SK-N-SH (cell line): ENCODE measurements around the gene PPP4R3C. TPM values are rescaled to one million over a fixed set of nuclear protein-coding genes. Genes with fewer than 3 reads are reported as not detected.

Experiments
- CTCF ChIA-PET: fragments of 300-600, 350-600 bp; formaldehyde crosslinking; extraction: SDS; loops from one replicate; lab custom pipeline; 2021; lab: Yijun Ruan, JAX
- POLR2A ChIA-PET: fragments of 350-600 bp; sonication (Branson Sonifier 250); formaldehyde crosslinking; extraction: SDS; loops from one replicate; lab custom pipeline; 2020; ENCODE audit warnings: antibody characterized with exemption, inconsistent platforms; lab: Yijun Ruan, JAX
- DNase-seq: peaks from one replicate; pipeline ENCODE4 v3.0.0; 2012
- H2AFZ ChIP-seq: fragments of 200-600 bp; sonication (generic); 2 replicates; pipeline ENCODE4 v1.8.1; 2016; ENCODE audit warnings: antibody characterized with exemption, mild to moderate bottlenecking, low read depth
- H3F3A ChIP-seq: fragments of 200-600 bp; sonication (generic); replicated peaks from 2 replicates; pipeline ENCODE3; 2016; ENCODE audit warnings: antibody characterized with exemption, mild to moderate bottlenecking; ENCODE audit not compliant: insufficient read depth
- H3K27ac ChIP-seq, 2 experiments: fragments of 200-500 bp in 1 of 2; fragments of 200-600 bp in 1 of 2; sonication (Bioruptor generic) in 1 of 2; sonication (generic), shearing (Covaris generic) in 1 of 2; 2 replicates each; pipeline versions ENCODE4 v1.5.1 to v1.6.1; 2014 to 2016; ENCODE audit warnings: low read depth in 2 of 2, inconsistent platforms in 1 of 2, low read length in 1 of 2, mild to moderate bottlenecking in 1 of 2, mixed read lengths in 1 of 2
- H3K27me3 ChIP-seq: fragments of 200-600 bp; sonication (generic), shearing (Covaris generic); 2 replicates; pipeline ENCODE4 v1.6.1; 2016; ENCODE audit warnings: mixed run types; ENCODE audit not compliant: insufficient read depth
- H3K36me3 ChIP-seq, 2 experiments: fragments of 200-500 bp in 1 of 2; fragments of 200-600 bp in 1 of 2; sonication (Bioruptor generic) in 1 of 2; sonication (generic) in 1 of 2; replicated peaks in 1 of 2; 2 replicates each; pipeline versions ENCODE3 to v1.5.1; 2014 to 2016; ENCODE audit warnings: low read length in 1 of 2, mild to moderate bottlenecking in 1 of 2; ENCODE audit not compliant: insufficient read depth in 2 of 2, control insufficient read depth in 1 of 2
- H3K4me1 ChIP-seq, 2 experiments: fragments of 200-500 bp in 1 of 2; fragments of 200-600 bp in 1 of 2; sonication (Bioruptor generic) in 1 of 2; sonication (generic), shearing (Covaris generic) in 1 of 2; 2 replicates each; pipeline versions ENCODE4 v1.5.1 to v1.6.1; 2014 to 2016; ENCODE audit warnings: low read depth in 1 of 2, low read length in 1 of 2, mixed run types in 1 of 2; ENCODE audit not compliant: insufficient read depth in 2 of 2, control insufficient read depth in 1 of 2
- H3K4me2 ChIP-seq: fragments of 200-600 bp; sonication (generic), shearing (Covaris generic); 2 replicates; pipeline ENCODE4 v1.6.1; 2017; ENCODE audit warnings: mixed run types
- H3K4me3 ChIP-seq, 2 experiments: fragments of 200-500 bp in 1 of 2; fragments of 200-600 bp in 1 of 2; sonication (Bioruptor generic) in 1 of 2; sonication (generic), shearing (Covaris generic) in 1 of 2; 2 replicates each; pipeline versions ENCODE4 v1.5.1 to v1.8.1; 2014 to 2016; ENCODE audit warnings: low read depth in 2 of 2, inconsistent platforms in 1 of 2, low read length in 1 of 2, mild to moderate bottlenecking in 1 of 2, mixed read lengths in 1 of 2, moderate library complexity in 1 of 2
- H3K79me2 ChIP-seq: fragments of 200-600 bp; sonication (generic); 2 replicates; pipeline ENCODE4 v1.8.1; 2017; ENCODE audit warnings: mild to moderate bottlenecking; ENCODE audit not compliant: insufficient read depth
- H3K9ac ChIP-seq: fragments of 200-600 bp; sonication (generic); 2 replicates; pipeline ENCODE4 v1.6.1; 2017; ENCODE audit warnings: mixed run types
- H3K9me2 ChIP-seq: fragments of 200-600 bp; sonication (generic); 2 replicates; pipeline ENCODE4 v1.6.1; 2017; ENCODE audit warnings: mixed run types
- H3K9me3 ChIP-seq: fragments of 200-600 bp; sonication (generic); 2 replicates; pipeline ENCODE4 v1.6.1; 2017; ENCODE audit warnings: mixed run types, mild to moderate bottlenecking, moderate library complexity
- H4K20me1 ChIP-seq: fragments of 200-600 bp; sonication (generic); 2 replicates; pipeline ENCODE4 v1.6.1; 2017; ENCODE audit warnings: mild to moderate bottlenecking, mixed run types; ENCODE audit not compliant: insufficient read depth
- CHD2 ChIP-seq: fragments of 150-350 bp; IDR thresholded peaks from 2 replicates; pipeline ENCODE4 v1.6.1; 2018; ENCODE audit warnings: low read length; ENCODE audit not compliant: partially characterized antibody
- CTCF ChIP-seq: fragments of 200-600 bp; sonication (generic); IDR thresholded peaks from 2 replicates; pipeline ENCODE4 v1.6.1; 2017; ENCODE audit warnings: antibody characterized with exemption, mild to moderate bottlenecking, moderate library complexity
- FOSL2 ChIP-seq: IDR thresholded peaks from 2 replicates; pipeline ENCODE4 v1.4.0; 2012; ENCODE audit warnings: low read depth, mild to moderate bottlenecking, moderate library complexity, borderline replicate concordance
- JUND ChIP-seq: IDR thresholded peaks from 2 replicates; pipeline ENCODE4 v1.4.0; 2012
- MXI1 ChIP-seq: IDR thresholded peaks from 2 replicates; pipeline ENCODE4 v1.6.1; 2012; ENCODE audit warnings: mild to moderate bottlenecking, low read depth, low read length, improper control_type of control experiment
- RAD21 ChIP-seq: IDR thresholded peaks from 2 replicates; pipeline ENCODE4 v1.6.1; 2012; ENCODE audit warnings: mild to moderate bottlenecking, low read length
- RFX5 ChIP-seq: IDR thresholded peaks from 2 replicates; pipeline ENCODE4 v1.6.1; 2012; ENCODE audit warnings: mild to moderate bottlenecking, improper control_type of control experiment, low read length
- RXRA ChIP-seq: IDR thresholded peaks from 2 replicates; pipeline ENCODE4 v1.4.0; 2012; ENCODE audit warnings: low read depth, mild to moderate bottlenecking, borderline replicate concordance
- SMC3 ChIP-seq: IDR thresholded peaks from 2 replicates; pipeline ENCODE4 v1.6.1; 2012; ENCODE audit warnings: low read depth, low read length, improper control_type of control experiment
- TCF12 ChIP-seq: IDR thresholded peaks from 2 replicates; pipeline ENCODE4 v1.4.0; 2012
- TEAD4 ChIP-seq: IDR thresholded peaks from 2 replicates; pipeline ENCODE4 v1.4.0; 2012; ENCODE audit warnings: mild to moderate bottlenecking, borderline replicate concordance; ENCODE audit not compliant: insufficient read depth
- WGBS: methylation state at CpG from one replicate; pipeline ENCODE4 v1.1.6; 2017; ENCODE audit warnings: low lambda C conversion rate; 5-methylcytosine and 5-hydroxymethylcytosine counted together
- polyA plus RNA-seq, 3 experiments: library from polyadenylated mRNA; depleted of rRNA; stranded (reverse); fragments of >200 nt; gene quantifications; 2 replicates each; pipeline ENCODE4 v1.2.3, GENCODE V29; 2012
- TF ChIP-seq, protein P1 (sequence below): IDR thresholded peaks from 2 replicates; pipeline ENCODE4 v1.6.1; 2012; ENCODE audit warnings: mild to moderate bottlenecking, low read depth, low read length, moderate library complexity
- TF ChIP-seq, protein P2 (sequence below): fragments of 150-350 bp; IDR thresholded peaks from 2 replicates; pipeline ENCODE4 v1.6.1; 2016; ENCODE audit warnings: mild to moderate bottlenecking, low read depth, low read length
- TF ChIP-seq, protein P3 (sequence below): fragments of 150-350 bp; IDR thresholded peaks from 2 replicates; pipeline ENCODE4 v1.6.1; 2017; ENCODE audit warnings: antibody characterized with exemption, low read length, low read depth, borderline replicate concordance

The PPP4R3C gene
- polyA plus RNA-seq, 1 of the 3 experiments (the other 2 are of a cell fraction) = 0.02 TPM

DNA sequence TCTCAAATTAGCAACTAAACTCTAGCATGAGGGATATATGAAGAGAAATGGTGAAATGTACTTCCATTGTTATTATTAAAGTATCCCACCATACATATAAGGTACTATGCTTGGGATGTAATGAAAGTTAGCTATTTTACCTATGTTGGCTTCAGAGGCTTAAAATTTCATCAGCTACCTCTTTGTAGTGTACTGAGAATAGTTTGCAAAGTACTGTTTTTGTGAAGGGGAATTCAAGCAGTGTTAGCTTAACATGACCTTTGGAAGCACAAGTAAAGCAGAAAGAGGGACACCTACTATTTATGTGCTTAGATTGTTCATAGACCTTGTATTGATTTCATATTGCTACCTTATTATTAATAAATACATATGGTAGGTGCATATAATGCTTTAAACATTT lies 11.8 kb downstream of the PPP4R3C start:
- Histone ChIP-seq H3K9me2 (no peaks in the 10 kb centered on the region), H3K79me2 (no peaks in the 10 kb centered on the region), H3F3A (no peaks in the 10 kb centered on the region), H3K4me2 (no peak overlapping the region), H3K36me3 (no peaks in the 10 kb centered on the region), H4K20me1 (no peaks in the 10 kb centered on the region), H3K9me3 (no peaks in the 10 kb centered on the region), H3K27me3 (no peaks in the 10 kb centered on the region; the same call in 1 of the 2 replicates), H2AFZ (no peak overlapping the region), H3K9ac (no peak overlapping the region), H3K27ac (no peak overlapping the region), H3K4me1 (no peaks in the 10 kb centered on the region), H3K4me3 (no peak overlapping the region)
- TF ChIP-seq MXI1 = no peak
- TF ChIP-seq TCF12 = no peak
- no peak for TF ChIP-seq SMC3
- TF ChIP-seq RXRA = no peak
- TF ChIP-seq, protein P1, sequence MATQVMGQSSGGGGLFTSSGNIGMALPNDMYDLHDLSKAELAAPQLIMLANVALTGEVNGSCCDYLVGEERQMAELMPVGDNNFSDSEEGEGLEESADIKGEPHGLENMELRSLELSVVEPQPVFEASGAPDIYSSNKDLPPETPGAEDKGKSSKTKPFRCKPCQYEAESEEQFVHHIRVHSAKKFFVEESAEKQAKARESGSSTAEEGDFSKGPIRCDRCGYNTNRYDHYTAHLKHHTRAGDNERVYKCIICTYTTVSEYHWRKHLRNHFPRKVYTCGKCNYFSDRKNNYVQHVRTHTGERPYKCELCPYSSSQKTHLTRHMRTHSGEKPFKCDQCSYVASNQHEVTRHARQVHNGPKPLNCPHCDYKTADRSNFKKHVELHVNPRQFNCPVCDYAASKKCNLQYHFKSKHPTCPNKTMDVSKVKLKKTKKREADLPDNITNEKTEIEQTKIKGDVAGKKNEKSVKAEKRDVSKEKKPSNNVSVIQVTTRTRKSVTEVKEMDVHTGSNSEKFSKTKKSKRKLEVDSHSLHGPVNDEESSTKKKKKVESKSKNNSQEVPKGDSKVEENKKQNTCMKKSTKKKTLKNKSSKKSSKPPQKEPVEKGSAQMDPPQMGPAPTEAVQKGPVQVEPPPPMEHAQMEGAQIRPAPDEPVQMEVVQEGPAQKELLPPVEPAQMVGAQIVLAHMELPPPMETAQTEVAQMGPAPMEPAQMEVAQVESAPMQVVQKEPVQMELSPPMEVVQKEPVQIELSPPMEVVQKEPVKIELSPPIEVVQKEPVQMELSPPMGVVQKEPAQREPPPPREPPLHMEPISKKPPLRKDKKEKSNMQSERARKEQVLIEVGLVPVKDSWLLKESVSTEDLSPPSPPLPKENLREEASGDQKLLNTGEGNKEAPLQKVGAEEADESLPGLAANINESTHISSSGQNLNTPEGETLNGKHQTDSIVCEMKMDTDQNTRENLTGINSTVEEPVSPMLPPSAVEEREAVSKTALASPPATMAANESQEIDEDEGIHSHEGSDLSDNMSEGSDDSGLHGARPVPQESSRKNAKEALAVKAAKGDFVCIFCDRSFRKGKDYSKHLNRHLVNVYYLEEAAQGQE = no peak
- TF ChIP-seq RFX5 = no peak
- TF ChIP-seq RAD21 = no peak
- TF ChIP-seq CTCF = no peak
- TF ChIP-seq TEAD4 = no peak
- TF ChIP-seq, protein P2, sequence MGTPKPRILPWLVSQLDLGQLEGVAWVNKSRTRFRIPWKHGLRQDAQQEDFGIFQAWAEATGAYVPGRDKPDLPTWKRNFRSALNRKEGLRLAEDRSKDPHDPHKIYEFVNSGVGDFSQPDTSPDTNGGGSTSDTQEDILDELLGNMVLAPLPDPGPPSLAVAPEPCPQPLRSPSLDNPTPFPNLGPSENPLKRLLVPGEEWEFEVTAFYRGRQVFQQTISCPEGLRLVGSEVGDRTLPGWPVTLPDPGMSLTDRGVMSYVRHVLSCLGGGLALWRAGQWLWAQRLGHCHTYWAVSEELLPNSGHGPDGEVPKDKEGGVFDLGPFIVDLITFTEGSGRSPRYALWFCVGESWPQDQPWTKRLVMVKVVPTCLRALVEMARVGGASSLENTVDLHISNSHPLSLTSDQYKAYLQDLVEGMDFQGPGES = no peak
- no peak for TF ChIP-seq CHD2
- TF ChIP-seq FOSL2 = no peak
- DNase-seq = no peak
- POLR2A ChIA-PET = no interaction called here
- CTCF ChIA-PET = no interaction called here

- no peak overlapping the region for H2AFZ ChIP-seq
- no peak overlapping the region for H3K4me2 ChIP-seq
- no peak for DNase-seq
- H3K79me2 ChIP-seq = no peaks in the 10 kb centered on the region
- no peaks in the 10 kb centered on the region for H3K9me2 ChIP-seq
- H3K9me3 ChIP-seq = no peaks in the 10 kb centered on the region
- WGBS = 6% methylated on average over 1 of the region's 1 CpG
- CTCF ChIA-PET = no interaction called here
- H3K4me3 ChIP-seq = no peak overlapping the region
- H3K4me1 ChIP-seq = no peaks in the 10 kb centered on the region
- TF ChIP-seq JUND = no peak
- TF ChIP-seq, protein P3, sequence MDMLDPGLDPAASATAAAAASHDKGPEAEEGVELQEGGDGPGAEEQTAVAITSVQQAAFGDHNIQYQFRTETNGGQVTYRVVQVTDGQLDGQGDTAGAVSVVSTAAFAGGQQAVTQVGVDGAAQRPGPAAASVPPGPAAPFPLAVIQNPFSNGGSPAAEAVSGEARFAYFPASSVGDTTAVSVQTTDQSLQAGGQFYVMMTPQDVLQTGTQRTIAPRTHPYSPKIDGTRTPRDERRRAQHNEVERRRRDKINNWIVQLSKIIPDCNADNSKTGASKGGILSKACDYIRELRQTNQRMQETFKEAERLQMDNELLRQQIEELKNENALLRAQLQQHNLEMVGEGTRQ = no peak
- H4K20me1 ChIP-seq = no peaks in the 10 kb centered on the region
- no peaks in the 10 kb centered on the region; the same call in 1 of the 2 replicates for H3K27me3 ChIP-seq
- H3K27ac ChIP-seq = no peak overlapping the region
- POLR2A ChIA-PET = no interaction called here
- no peaks in the 10 kb centered on the region for H3F3A ChIP-seq
- no peaks in the 10 kb centered on the region for H3K36me3 ChIP-seq
- no peak overlapping the region for H3K9ac ChIP-seq
These were observed 16.7 kb downstream of the PPP4R3C start for GRCh38 chrX:27446423-27446822.
